ENCODE measurements around the gene ADAMTS16.

The ADAMTS16 gene

DNA sequence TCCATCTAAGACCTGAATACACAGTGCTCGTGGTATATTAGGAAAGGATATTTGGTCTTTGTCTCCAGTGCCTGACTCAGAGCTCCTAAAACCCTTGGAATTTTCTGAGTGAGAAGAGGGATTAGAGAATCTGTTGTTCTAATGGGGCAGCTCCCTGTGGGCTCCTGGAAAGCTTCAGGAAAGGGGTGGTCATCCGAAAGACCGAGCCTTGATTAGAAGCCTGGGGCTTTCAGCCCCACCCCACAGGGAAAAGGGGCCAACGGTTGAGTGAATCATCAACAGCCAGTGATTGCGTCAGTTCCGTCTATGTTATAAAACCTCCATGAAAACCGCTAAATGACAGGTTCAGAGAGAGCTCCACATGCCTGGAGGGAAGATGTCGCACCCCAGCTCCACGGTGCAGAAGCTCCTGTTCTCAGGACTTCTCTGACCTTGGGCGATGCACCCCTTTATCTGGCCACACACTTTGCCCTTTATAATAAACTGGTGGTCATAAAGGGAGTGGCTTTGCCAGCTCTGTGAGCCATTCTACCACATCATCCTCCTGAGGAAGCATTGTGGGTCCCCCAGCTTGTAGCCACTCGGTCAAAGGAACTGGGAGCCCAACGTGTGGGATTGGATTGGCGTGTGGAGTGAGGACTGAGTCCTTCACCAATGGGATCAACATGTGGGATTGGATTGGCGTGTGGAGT is 211.3 kb downstream of the ADAMTS16 start:
- TF ChIP-seq OSR1 (CRISPR knock-in tag; IDR thresholded peaks at IDR 0.05) (no peak), RARB (CRISPR knock-in tag; IDR thresholded peaks at IDR 0.05) (no peak), ESRRG (CRISPR knock-in tag; IDR thresholded peaks at IDR 0.05) (no peak), ISL1 (CRISPR knock-in tag; IDR thresholded peaks at IDR 0.05) (no peak), ZNF565 (CRISPR knock-in tag; conservative IDR thresholded peaks at IDR 0.05; ENCODE audit: low read depth) (no peak), ZNF8 (CRISPR knock-in tag; IDR thresholded peaks at IDR 0.05) (no peak), CSDC2 (CRISPR knock-in tag; IDR thresholded peaks at IDR 0.05) (no peak), SNAI2 (CRISPR knock-in tag; IDR thresholded peaks at IDR 0.05) (no peak), ZC3H10 (CRISPR knock-in tag; IDR thresholded peaks at IDR 0.05) (no peak), ARNTL (CRISPR knock-in tag; IDR thresholded peaks at IDR 0.05; ENCODE audit: borderline replicate concordance, low read depth) (no peak), ZFP3 (CRISPR knock-in tag; IDR thresholded peaks at IDR 0.05) (no peak), PPARA (CRISPR knock-in tag; IDR thresholded peaks at IDR 0.05; ENCODE audit: borderline replicate concordance) (no peak), ZFP30 (CRISPR knock-in tag; IDR thresholded peaks at IDR 0.05) (no peak), ZNF70 (CRISPR knock-in tag; IDR thresholded peaks at IDR 0.05) (no peak)
- TF ChIP-seq, protein P1, sequence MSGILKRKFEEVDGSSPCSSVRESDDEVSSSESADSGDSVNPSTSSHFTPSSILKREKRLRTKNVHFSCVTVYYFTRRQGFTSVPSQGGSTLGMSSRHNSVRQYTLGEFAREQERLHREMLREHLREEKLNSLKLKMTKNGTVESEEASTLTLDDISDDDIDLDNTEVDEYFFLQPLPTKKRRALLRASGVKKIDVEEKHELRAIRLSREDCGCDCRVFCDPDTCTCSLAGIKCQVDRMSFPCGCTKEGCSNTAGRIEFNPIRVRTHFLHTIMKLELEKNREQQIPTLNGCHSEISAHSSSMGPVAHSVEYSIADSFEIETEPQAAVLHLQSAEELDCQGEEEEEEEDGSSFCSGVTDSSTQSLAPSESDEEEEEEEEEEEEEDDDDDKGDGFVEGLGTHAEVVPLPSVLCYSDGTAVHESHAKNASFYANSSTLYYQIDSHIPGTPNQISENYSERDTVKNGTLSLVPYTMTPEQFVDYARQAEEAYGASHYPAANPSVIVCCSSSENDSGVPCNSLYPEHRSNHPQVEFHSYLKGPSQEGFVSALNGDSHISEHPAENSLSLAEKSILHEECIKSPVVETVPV (CRISPR knock-in tag; IDR thresholded peaks at IDR 0.05) = no peak
- TF ChIP-seq, protein P2, sequence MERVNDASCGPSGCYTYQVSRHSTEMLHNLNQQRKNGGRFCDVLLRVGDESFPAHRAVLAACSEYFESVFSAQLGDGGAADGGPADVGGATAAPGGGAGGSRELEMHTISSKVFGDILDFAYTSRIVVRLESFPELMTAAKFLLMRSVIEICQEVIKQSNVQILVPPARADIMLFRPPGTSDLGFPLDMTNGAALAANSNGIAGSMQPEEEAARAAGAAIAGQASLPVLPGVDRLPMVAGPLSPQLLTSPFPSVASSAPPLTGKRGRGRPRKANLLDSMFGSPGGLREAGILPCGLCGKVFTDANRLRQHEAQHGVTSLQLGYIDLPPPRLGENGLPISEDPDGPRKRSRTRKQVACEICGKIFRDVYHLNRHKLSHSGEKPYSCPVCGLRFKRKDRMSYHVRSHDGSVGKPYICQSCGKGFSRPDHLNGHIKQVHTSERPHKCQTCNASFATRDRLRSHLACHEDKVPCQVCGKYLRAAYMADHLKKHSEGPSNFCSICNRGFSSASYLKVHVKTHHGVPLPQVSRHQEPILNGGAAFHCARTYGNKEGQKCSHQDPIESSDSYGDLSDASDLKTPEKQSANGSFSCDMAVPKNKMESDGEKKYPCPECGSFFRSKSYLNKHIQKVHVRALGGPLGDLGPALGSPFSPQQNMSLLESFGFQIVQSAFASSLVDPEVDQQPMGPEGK (CRISPR knock-in tag; IDR thresholded peaks at IDR 0.05; ENCODE audit: borderline replicate concordance) = no peak
- ATAC-seq = no peak

DNA sequence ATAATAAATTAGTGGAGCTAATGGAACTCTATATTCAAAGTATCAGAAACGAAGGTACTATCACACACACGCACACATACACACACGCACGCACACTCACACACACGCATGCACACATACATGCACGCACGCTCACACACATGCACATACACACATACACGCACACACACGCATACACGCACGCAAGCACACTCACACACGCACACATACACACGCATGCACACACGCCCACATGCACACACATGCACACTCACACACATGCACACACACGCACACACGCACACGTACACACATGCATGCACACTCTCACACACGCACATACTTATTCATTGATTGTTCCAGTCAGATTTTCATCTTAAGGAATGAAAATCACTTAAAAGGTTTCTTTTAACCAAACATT is 212.5 kb downstream of the ADAMTS16 start:
- ATAC-seq = no peak
- no peak for TF ChIP-seq ZNF70 (CRISPR knock-in tag; IDR thresholded peaks at IDR 0.05)
- no peak for TF ChIP-seq ESRRG (CRISPR knock-in tag; IDR thresholded peaks at IDR 0.05)
- no peak for TF ChIP-seq BACH2 (CRISPR knock-in tag; IDR thresholded peaks at IDR 0.05; ENCODE audit: borderline replicate concordance)
- no peak for TF ChIP-seq PPARA (CRISPR knock-in tag; IDR thresholded peaks at IDR 0.05; ENCODE audit: borderline replicate concordance)
- TF ChIP-seq ISL1 (CRISPR knock-in tag; IDR thresholded peaks at IDR 0.05) = no peak
- TF ChIP-seq SNAI2 (CRISPR knock-in tag; IDR thresholded peaks at IDR 0.05) = no peak
- TF ChIP-seq, protein P3, sequence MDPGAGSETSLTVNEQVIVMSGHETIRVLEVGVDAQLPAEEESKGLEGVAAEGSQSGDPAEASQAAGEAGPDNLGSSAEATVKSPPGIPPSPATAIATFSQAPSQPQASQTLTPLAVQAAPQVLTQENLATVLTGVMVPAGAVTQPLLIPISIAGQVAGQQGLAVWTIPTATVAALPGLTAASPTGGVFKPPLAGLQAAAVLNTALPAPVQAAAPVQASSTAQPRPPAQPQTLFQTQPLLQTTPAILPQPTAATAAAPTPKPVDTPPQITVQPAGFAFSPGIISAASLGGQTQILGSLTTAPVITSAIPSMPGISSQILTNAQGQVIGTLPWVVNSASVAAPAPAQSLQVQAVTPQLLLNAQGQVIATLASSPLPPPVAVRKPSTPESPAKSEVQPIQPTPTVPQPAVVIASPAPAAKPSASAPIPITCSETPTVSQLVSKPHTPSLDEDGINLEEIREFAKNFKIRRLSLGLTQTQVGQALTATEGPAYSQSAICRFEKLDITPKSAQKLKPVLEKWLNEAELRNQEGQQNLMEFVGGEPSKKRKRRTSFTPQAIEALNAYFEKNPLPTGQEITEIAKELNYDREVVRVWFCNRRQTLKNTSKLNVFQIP (CRISPR knock-in tag; IDR thresholded peaks at IDR 0.05; ENCODE audit: borderline replicate concordance, low read depth) = no peak
- TF ChIP-seq CSDC2 (CRISPR knock-in tag; IDR thresholded peaks at IDR 0.05) = no peak
- no peak for TF ChIP-seq ZC3H10 (CRISPR knock-in tag; IDR thresholded peaks at IDR 0.05)
- TF ChIP-seq ZNF8 (CRISPR knock-in tag; IDR thresholded peaks at IDR 0.05) = no peak
- TF ChIP-seq OSR1 (CRISPR knock-in tag; IDR thresholded peaks at IDR 0.05) = no peak
- TF ChIP-seq ZFP30 (CRISPR knock-in tag; IDR thresholded peaks at IDR 0.05) = no peak
- TF ChIP-seq, protein P2 (CRISPR knock-in tag; IDR thresholded peaks at IDR 0.05; ENCODE audit: borderline replicate concordance) = no peak
- TF ChIP-seq ZNF565 (CRISPR knock-in tag; conservative IDR thresholded peaks at IDR 0.05; ENCODE audit: low read depth) = no peak
- TF ChIP-seq GLIS3 (CRISPR knock-in tag; IDR thresholded peaks at IDR 0.05) = no peak

DNA sequence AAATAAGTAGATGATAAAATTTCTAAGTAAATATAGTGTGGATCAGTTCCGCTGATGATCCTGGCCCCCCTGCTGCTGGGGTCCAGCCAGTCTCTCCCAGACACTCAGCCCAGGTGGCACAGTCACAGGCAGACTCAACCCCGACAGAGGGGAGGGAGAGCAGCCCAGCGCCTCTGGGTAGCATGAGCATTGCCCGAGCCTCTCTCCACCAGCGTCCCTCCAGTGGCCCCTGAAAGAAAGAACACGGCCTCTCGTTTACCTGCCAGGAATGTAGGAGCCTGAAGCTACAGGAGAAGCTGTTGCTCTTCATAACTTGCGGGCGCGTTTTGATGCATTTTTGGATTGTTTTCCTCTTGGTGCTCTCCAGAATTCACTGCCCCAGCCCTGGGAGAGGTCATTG is 213.6 kb downstream of the ADAMTS16 start:
- ATAC-seq = no peak
- TF ChIP-seq OSR1 (CRISPR knock-in tag; IDR thresholded peaks at IDR 0.05) (no peak), ZNF8 (CRISPR knock-in tag; IDR thresholded peaks at IDR 0.05) (no peak), ZFP3 (CRISPR knock-in tag; IDR thresholded peaks at IDR 0.05) (no peak), PPARA (CRISPR knock-in tag; IDR thresholded peaks at IDR 0.05; ENCODE audit: borderline replicate concordance) (no peak), TOX (CRISPR knock-in tag; IDR thresholded peaks at IDR 0.05; ENCODE audit: borderline replicate concordance) (no peak), TCF4 (CRISPR knock-in tag; IDR thresholded peaks at IDR 0.05; ENCODE audit: borderline replicate concordance) (no peak), ISL1 (CRISPR knock-in tag; IDR thresholded peaks at IDR 0.05) (no peak), ESRRG (CRISPR knock-in tag; IDR thresholded peaks at IDR 0.05) (no peak), CSDC2 (CRISPR knock-in tag; IDR thresholded peaks at IDR 0.05) (no peak), ZNF70 (CRISPR knock-in tag; IDR thresholded peaks at IDR 0.05) (no peak)
- TF ChIP-seq, protein P1 (CRISPR knock-in tag; IDR thresholded peaks at IDR 0.05) = no peak
- TF ChIP-seq, protein P2 (CRISPR knock-in tag; IDR thresholded peaks at IDR 0.05; ENCODE audit: borderline replicate concordance) = no peak
- TF ChIP-seq, protein P3 (CRISPR knock-in tag; IDR thresholded peaks at IDR 0.05; ENCODE audit: borderline replicate concordance, low read depth) = no peak

All from SK-N-SH treated with all-trans-retinoic acid at 6 μM for 48 hours (cell line).